GM20000 (cell line): ENCODE measurements around the gene PKD1L1.
A peak's percentile ranks its signal among the peaks of the same experiment; 100 is the strongest.
"Not testable (repeated sequence)": the region's sequence is repeated elsewhere in the genome, so short reads cannot be mapped to it uniquely, and the experiment has no call there.

Source experiments
- DNase-seq: peaks from one replicate; pipeline ENCODE4 v3.0.0; 2012; ENCODE audit warnings: low spot score
- TF ChIP-seq, protein P1 (sequence below): IDR thresholded peaks from 2 replicates; pipeline ENCODE4 v1.5.1; 2012; ENCODE audit warnings: mild to moderate bottlenecking, control low read depth; ENCODE audit errors: extremely low read depth, missing control alignments

The PKD1L1 gene

DNA sequence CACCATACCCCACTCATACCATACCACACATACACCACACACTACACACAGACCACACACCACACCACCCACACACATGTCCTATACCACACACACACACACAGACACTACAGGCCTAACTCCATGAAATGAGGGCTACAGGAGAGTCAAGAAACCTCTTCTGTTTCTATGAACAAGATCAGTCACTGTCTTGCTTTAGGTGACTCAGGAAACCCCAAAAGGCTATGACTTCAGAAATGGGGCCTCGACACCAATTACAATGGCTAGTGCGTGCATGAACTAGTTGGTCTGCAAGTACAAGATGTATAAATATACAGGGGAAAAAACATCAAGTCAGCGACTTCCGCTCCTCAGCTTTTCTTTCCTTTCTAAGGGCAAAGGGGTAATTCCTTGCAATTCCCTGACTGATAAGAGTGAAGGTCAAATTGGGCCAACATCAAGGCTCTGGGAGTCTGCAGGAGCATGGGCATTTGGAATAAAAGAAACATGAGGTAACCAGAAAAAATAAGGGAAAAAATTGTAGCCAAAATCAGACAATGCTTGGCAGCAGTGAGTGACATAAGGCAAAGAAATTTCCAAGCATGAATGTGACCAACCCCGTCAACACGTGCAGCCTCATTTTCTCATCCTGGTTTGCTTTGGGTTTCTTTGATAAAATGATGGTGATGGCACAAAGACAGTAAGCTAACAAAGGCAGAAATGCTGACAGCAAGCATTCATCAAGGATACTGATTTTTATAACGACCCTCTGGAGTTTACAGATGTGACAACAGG, 1.5 kb downstream of the PKD1L1 start:
- no peak for DNase-seq
- TF ChIP-seq, protein P1, sequence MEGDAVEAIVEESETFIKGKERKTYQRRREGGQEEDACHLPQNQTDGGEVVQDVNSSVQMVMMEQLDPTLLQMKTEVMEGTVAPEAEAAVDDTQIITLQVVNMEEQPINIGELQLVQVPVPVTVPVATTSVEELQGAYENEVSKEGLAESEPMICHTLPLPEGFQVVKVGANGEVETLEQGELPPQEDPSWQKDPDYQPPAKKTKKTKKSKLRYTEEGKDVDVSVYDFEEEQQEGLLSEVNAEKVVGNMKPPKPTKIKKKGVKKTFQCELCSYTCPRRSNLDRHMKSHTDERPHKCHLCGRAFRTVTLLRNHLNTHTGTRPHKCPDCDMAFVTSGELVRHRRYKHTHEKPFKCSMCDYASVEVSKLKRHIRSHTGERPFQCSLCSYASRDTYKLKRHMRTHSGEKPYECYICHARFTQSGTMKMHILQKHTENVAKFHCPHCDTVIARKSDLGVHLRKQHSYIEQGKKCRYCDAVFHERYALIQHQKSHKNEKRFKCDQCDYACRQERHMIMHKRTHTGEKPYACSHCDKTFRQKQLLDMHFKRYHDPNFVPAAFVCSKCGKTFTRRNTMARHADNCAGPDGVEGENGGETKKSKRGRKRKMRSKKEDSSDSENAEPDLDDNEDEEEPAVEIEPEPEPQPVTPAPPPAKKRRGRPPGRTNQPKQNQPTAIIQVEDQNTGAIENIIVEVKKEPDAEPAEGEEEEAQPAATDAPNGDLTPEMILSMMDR = no peak

- TF ChIP-seq, protein P1 = peak; percentile 50
- DNase-seq = peak; percentile 62
These were observed 2.8 kb downstream of the PKD1L1 start for GRCh38 chr7:47945261-47946015.

GRCh38 chr7:47944536-47945260, 3.6 kb downstream of the PKD1L1 start:
- TF ChIP-seq, protein P1 = no peak
- no peak for DNase-seq

- no peak for DNase-seq
- TF ChIP-seq, protein P1 = no peak
These were observed 4.4 kb downstream of the PKD1L1 start for GRCh38 chr7:47943676-47944474.

- DNase-seq = not testable (repeated sequence)
These were observed 5.6 kb downstream of the PKD1L1 start for GRCh38 chr7:47942651-47943050.

GRCh38 chr7:47942132-47942531, 6.1 kb downstream of the PKD1L1 start:
- TF ChIP-seq, protein P1 = no peak
- DNase-seq = no peak

GRCh38 chr7:47941136-47941844, 7.0 kb downstream of the PKD1L1 start:
- TF ChIP-seq, protein P1 = no peak
- no peak for DNase-seq
